Stimulated activated CD8-positive, alpha-beta memory T cell treated with anti-CD3 and anti-CD28 coated beads, Interleukin-12 subunit alpha, Interleukin-12 subunit beta, amount 100 ng/mL, for 1 hour (primary cell): ENCODE results near the gene SCAF11.

Experiments used
- DNase-seq: peaks from one replicate; pipeline ENCODE4 v3.0.0-alpha.2; 2020; ENCODE audit warnings: low read depth

SCAF11 gene

GRCh38 chr12:45918818-45919217 lies 71.6 kb downstream of the SCAF11 start:
- DNase-seq = no peak

GRCh38 chr12:45915405-45915804 lies 75.0 kb downstream of the SCAF11 start:
- no peak for DNase-seq

- no peak for DNase-seq
Observed at GRCh38 chr12:45914090-45914489, 76.3 kb downstream of the SCAF11 start.

- DNase-seq = no peak
Observed at GRCh38 chr12:45913631-45914030, 76.7 kb downstream of the SCAF11 start.

GRCh38 chr12:45912774-45913173 lies 77.6 kb downstream of the SCAF11 start:
- DNase-seq = no peak

DNA sequence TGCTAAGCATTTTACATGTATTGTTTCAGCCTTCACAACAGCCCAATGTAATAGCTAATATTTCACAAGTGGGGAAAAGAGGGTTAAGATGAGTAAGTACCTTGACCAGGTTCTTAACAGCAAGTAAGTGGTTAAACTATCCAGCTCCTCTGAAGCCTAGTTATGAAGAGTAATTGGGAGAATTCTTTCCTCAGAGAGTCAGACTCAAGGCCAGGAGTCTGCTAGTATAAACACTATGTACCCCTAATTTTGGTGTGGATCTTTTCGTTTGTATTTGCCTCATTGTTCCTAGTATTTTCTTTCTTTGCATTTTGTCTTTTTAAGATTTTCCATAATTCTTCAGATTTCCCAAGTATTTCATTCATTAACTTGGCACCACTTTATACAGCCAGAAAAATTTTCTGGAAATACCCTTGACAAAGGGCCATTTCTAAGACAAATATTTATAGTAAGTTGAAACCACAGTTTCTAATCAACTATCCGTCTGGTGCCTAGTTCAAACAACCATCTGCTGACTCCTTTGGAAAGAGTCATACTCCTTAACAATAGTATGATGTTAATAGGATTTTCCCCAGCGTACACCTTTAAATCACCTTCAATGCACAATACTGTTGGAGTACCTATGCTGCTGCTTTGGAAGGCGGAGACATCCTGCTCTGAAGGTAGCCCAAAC lies 81.2 kb downstream of the SCAF11 start:
- no peak for DNase-seq

- no peak for DNase-seq
Observed at GRCh38 chr12:45907955-45908354, 82.4 kb downstream of the SCAF11 start.

GRCh38 chr12:45898094-45898493 lies 92.3 kb downstream of the SCAF11 start:
- DNase-seq = no peak

- no peak for DNase-seq
Observed at GRCh38 chr12:45895961-45896360, 94.4 kb downstream of the SCAF11 start.

- DNase-seq = no peak
Observed at GRCh38 chr12:45893240-45893639, 97.1 kb downstream of the SCAF11 start.

DNA sequence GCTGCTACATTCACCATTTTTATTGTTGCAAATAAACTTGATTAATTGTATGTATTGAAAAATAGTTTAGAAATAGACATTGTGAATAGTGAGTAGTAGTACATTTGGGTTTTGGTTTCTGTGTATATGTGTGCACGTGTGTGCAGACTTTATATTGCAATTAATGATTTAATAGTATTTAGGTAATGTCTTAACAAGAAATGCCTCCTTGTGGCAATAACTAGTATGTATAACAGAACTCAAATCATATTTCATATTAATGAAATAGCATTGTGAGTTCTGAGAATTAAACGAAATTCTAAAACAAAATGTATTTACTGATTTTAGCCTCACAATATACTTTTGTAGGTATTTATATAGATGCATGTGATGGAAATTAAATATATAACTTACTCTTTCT lies 100.1 kb downstream of the SCAF11 start:
- no peak for DNase-seq

DNA sequence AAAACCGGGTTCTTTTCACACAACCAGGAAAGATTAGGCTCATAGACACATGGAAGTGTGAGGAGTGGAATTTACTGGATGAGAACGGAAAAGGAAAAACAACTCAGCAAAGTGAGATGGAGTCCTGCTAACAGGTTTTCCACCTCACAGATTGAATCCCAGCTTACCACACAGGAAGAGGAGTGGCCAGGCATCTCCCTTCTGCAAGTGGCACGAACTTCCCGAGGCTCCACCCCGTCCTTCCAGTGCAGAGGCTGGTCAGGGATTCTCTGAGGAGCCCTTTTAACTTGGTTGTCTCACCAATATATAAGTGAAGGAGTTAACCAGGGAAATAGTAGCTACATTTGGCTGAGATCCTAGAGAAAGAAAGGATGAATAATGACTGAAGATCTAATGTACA lies 102.8 kb downstream of the SCAF11 start:
- no peak for DNase-seq

- no peak for DNase-seq
Observed at GRCh38 chr12:45886685-45887084, 103.7 kb downstream of the SCAF11 start.

- no peak for DNase-seq
Observed at GRCh38 chr12:45883187-45883586, 107.2 kb downstream of the SCAF11 start.

GRCh38 chr12:45880533-45880932 lies 109.8 kb downstream of the SCAF11 start:
- no peak for DNase-seq

GRCh38 chr12:45879363-45879895 lies 110.9 kb downstream of the SCAF11 start:
- DNase-seq = no peak

- DNase-seq = peak; percentile 4
Observed at GRCh38 chr12:45878630-45879255, 111.6 kb downstream of the SCAF11 start.

DNA sequence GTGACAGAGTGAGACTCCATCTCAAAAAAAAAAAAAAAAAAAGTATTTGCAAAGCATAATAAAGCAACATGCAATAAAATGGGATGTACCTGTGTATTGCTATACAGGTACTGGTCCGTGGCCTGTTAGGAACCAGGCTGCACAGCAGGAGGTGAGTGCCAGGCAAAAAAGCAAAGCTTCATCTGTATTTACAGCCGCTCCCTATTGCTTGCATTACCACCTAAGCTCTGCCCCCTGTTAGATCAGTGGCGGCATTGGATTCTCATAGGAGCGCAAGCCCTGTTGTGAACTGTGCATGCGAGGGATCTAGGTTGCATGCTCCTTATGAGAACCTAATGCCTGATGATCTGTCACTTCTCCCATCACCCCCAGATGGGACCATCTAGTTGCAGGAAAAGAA lies 113.3 kb downstream of the SCAF11 start:
- DNase-seq = no peak

DNA sequence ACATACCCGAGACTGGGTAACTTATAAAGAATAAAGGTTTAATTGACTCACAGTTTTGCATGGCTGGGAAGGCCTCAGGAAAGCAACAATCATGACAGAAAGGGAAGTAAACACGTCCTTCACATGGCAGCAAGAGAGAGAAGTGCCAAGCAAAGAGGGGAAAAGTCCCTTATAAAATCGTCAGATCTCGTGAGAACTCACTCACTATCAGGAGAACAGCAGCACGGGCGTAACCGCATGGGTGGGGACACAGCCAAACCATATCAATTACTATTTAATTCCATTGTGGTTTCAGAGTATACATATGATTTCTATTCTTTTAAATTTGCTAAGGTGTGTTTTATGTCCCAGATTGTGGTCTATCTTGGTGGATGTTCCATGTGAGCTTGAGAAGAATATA lies 117.9 kb downstream of the SCAF11 start:
- DNase-seq = no peak
